B cell (primary cell): ENCODE measurements around the gene ZC3HAV1L. TPM values are rescaled to one million over a fixed set of nuclear protein-coding genes. Genes with fewer than 3 reads are reported as not detected.
A peak's percentile ranks its signal among the peaks of the same experiment; 100 is the strongest.

ENCODE experiments used
- ATAC-seq: fragments of 200-7000 bp; cut with Tn5 transposase; one replicate; pipeline ENCODE4 v1.10.0; 2021; ENCODE audit warnings: low read depth, mild to moderate bottlenecking, moderate number of reproducible peaks, moderate library complexity
- CTCF ChIA-PET: fragments of 350-600 bp; sonication (Branson Sonifier 250); formaldehyde crosslinking; loops from one replicate; lab custom pipeline; 2021; ENCODE audit warnings: antibody characterized with exemption, inconsistent platforms; lab: Charles Lee
- POLR2A ChIA-PET: fragments of 350-600 bp; sonication (Branson Sonifier 250); formaldehyde crosslinking; loops from one replicate; lab custom pipeline; 2021; ENCODE audit warnings: antibody characterized with exemption; lab: Charles Lee
- DNase-seq: peaks from one replicate; pipeline ENCODE4 v3.0.0; 2013
- H2AFZ ChIP-seq: 2 replicates; pipeline ENCODE4 v1.6.1; 2012; ENCODE audit warnings: mild to moderate bottlenecking, low read depth, low read length; ENCODE audit not compliant: insufficient read depth, poor library complexity, severe bottlenecking
- H3K27ac ChIP-seq, 2 donors: 1 replicate in 1 of 2; 2 replicates in 1 of 2; pipeline ENCODE4 v1.5.1; 2012 to 2013; ENCODE audit warnings: low read length in 2 of 2, mild to moderate bottlenecking in 2 of 2, moderate library complexity in 1 of 2
- H3K27me3 ChIP-seq, 4 experiments: fragments of 200-600 bp in 1 of 4; sonication (generic) in 1 of 4; replicated peaks in 1 of 4; 1 replicate in 2 of 4; 2 replicates in 2 of 4; pipeline versions ENCODE4 v1.6.1 to v1.7.0; 2013 to 2016; ENCODE audit warnings: low read length in 3 of 4, mild to moderate bottlenecking in 2 of 4, mixed read lengths in 1 of 4, moderate library complexity in 1 of 4; ENCODE audit not compliant: insufficient read depth in 4 of 4, control insufficient read depth in 3 of 4; ENCODE audit errors: control extremely low read depth in 1 of 4
- H3K36me3 ChIP-seq, 2 experiments: replicated peaks in 1 of 2; 1 replicate in 1 of 2; 2 replicates in 1 of 2; pipeline versions ENCODE4 v1.6.1 to v1.7.1; 2013; ENCODE audit warnings: low read length in 1 of 2; ENCODE audit not compliant: insufficient read depth in 2 of 2, control insufficient read depth in 1 of 2; ENCODE audit errors: control extremely low read depth in 1 of 2, extremely low read depth in 1 of 2
- H3K4me1 ChIP-seq, 2 donors: fragments of 200-600 bp in 1 of 2; sonication (generic) in 1 of 2; 1 replicate in 1 of 2; 2 replicates in 1 of 2; pipeline versions ENCODE4 v1.5.1 to v1.6.1; 2013 to 2017; ENCODE audit warnings: low read length in 2 of 2; ENCODE audit not compliant: control insufficient read depth in 2 of 2, insufficient read depth in 2 of 2
- H3K4me2 ChIP-seq: replicated peaks from 2 replicates; pipeline ENCODE3; 2012; ENCODE audit warnings: mild to moderate bottlenecking, low read depth, low read length; ENCODE audit not compliant: poor library complexity, severe bottlenecking
- H3K4me3 ChIP-seq, 5 experiments: fragments of 200-600 bp in 1 of 5; sonication (generic) in 1 of 5; 1 replicate in 3 of 5; 2 replicates in 2 of 5; pipeline versions ENCODE4 v1.5.1 to v1.7.0; 2011 to 2016; ENCODE audit warnings: low read length in 4 of 5, mild to moderate bottlenecking in 4 of 5, low read depth in 2 of 5, control low read depth in 1 of 5, moderate library complexity in 1 of 5; ENCODE audit not compliant: insufficient read depth in 1 of 5; ENCODE audit errors: control extremely low read depth in 1 of 5, extremely low read depth in 1 of 5
- H3K79me2 ChIP-seq: fragments of 200-600 bp; sonication (generic); one replicate; pipeline ENCODE4 v1.6.0; 2016; ENCODE audit warnings: low read length; ENCODE audit not compliant: control insufficient read depth, insufficient read depth
- H3K9ac ChIP-seq: fragments of 200-600 bp; sonication (generic); 2 replicates; pipeline ENCODE4 v1.6.1; 2017; ENCODE audit warnings: mild to moderate bottlenecking, low read length, moderate library complexity
- H3K9me3 ChIP-seq, 3 donors: one replicate each; pipeline versions ENCODE4 v1.6.1 to v1.7.1; 2013; ENCODE audit warnings: low read length in 2 of 3; ENCODE audit not compliant: control insufficient read depth in 2 of 3, insufficient read depth in 1 of 3; ENCODE audit errors: control extremely low read depth in 1 of 3
- H4K20me1 ChIP-seq: 2 replicates; pipeline ENCODE4 v1.6.0; 2012; ENCODE audit warnings: mild to moderate bottlenecking, low read length; ENCODE audit not compliant: insufficient read depth, control insufficient read depth, poor library complexity, severe bottlenecking
- H3K27ac Mint-ChIP-seq: one replicate; pipeline ENCODE4 v1.8.0; 2021; ENCODE audit warnings: mixed read lengths
- H3K27me3 Mint-ChIP-seq: one replicate; pipeline ENCODE4 v1.8.0; 2021; ENCODE audit warnings: mixed read lengths
- H3K4me1 Mint-ChIP-seq: one replicate; pipeline ENCODE4 v1.8.0; 2021; ENCODE audit warnings: mixed read lengths
- H3K4me3 Mint-ChIP-seq: one replicate; pipeline ENCODE4 v1.8.0; 2021; ENCODE audit warnings: mixed read lengths
- H3K9me3 Mint-ChIP-seq: one replicate; pipeline ENCODE4 v1.8.0; 2022; ENCODE audit warnings: mixed read lengths; ENCODE audit not compliant: insufficient read depth
- CTCF ChIP-seq: fragments of 200-600 bp; IDR thresholded peaks from one replicate; pipeline ENCODE4 v1.8.0; 2022; ENCODE audit warnings: antibody characterized with exemption, mild to moderate bottlenecking
- EZH2 ChIP-seq: IDR thresholded peaks from 2 replicates; pipeline ENCODE4 v1.6.1; 2012; ENCODE audit warnings: borderline replicate concordance, low read depth, mild to moderate bottlenecking, moderate library complexity, low read length; ENCODE audit not compliant: insufficient read depth, poor library complexity, severe bottlenecking
- WGBS: methylation state at CpG from one replicate; pipeline ENCODE4 v1.1.5; 2013; ENCODE audit warnings: missing lambda C conversion rate; ENCODE audit not compliant: insufficient coverage; 5-methylcytosine and 5-hydroxymethylcytosine counted together
- intact Hi-C: fragments of 100-400 bp; cut with micrococcal nuclease; formaldehyde crosslinking; loops from one replicate; pipeline ENCODE4 v1.10.0; 2022
- polyA plus RNA-seq: library from polyadenylated mRNA; depleted of rRNA; stranded (reverse); fragments of >200 nt; gene quantifications from 2 replicates; pipeline ENCODE4 v1.2.3, GENCODE V29; 2012
- total RNA-seq, 2 donors: library from RNA; stranded (reverse); fragments of 120-200 nt in 1 of 2; gene quantifications; 1 replicate in 1 of 2; 2 replicates in 1 of 2; pipeline versions ENCODE4 v1.2.3 to v1.2.4, GENCODE V29; 2013 to 2022

Gene ZC3HAV1L
- total and polyA plus RNA-seq, 2 donors (not counting 1 experiment from before 2014, with no cell fraction given), result 0.82 to 1.8 TPM

GRCh38 chr7:139061416-139061815 is 25.6 kb upstream of the ZC3HAV1L start:
- POLR2A ChIA-PET, result no interaction called here
- Histone ChIP-seq H3K79me2 (peaks cover 44% of the 10 kb centered on the region), H3K4me2 (no peak overlapping the region), H3K36me3 (peaks cover 12 to 89% of the 10 kb centered on the region in 2 experiments), H3K9ac (no peak overlapping the region), H3K27me3 (no peaks in the 10 kb centered on the region), H3K4me1 (no peaks in the 10 kb centered on the region), H2AFZ (no peak overlapping the region), H3K27ac (no peak overlapping the region), H3K9me3 (no peaks in the 10 kb centered on the region), H4K20me1 (peaks cover 46% of the 10 kb centered on the region), H3K4me3 (no peak overlapping the region)
- no peak for ATAC-seq
- intact Hi-C loops, result no loop called here
- Mint-ChIP-seq H3K4me3 (no peak overlapping the region), H3K4me1 (peaks cover 4% of the 10 kb centered on the region), H3K27ac (no peak overlapping the region), H3K9me3 (no peaks in the 10 kb centered on the region), H3K27me3 (no peaks in the 10 kb centered on the region)
- CTCF ChIA-PET, result interaction anchor here (1.5 to 2.7 kb wide), 2 partner anchors 14 to 44 kb away, joined by 4 to 18 read pairs; no protein-coding TSS in a partner anchor
- WGBS, result 100% methylated on average over 2 of the region's 5 CpGs
- DNase-seq, result no peak
- TF ChIP-seq EZH2, result no peak
- no peak for TF ChIP-seq CTCF

- 94% methylated on average over 4 of the region's 5 CpGs for WGBS
- H4K20me1 ChIP-seq, result peaks cover 41% of the 10 kb centered on the region
- Mint-ChIP-seq H3K4me3 (no peak overlapping the region), H3K9me3 (no peaks in the 10 kb centered on the region), H3K4me1 (peaks cover 4% of the 10 kb centered on the region), H3K27me3 (no peaks in the 10 kb centered on the region), H3K27ac (peak overlapping the region; percentile 20)
- ATAC-seq, result no peak
- no peak overlapping the region for H2AFZ ChIP-seq
- H3K9ac ChIP-seq, result no peak overlapping the region
- H3K9me3 ChIP-seq, result no peaks in the 10 kb centered on the region
- POLR2A ChIA-PET, result no interaction called here
- no peak for DNase-seq
- H3K36me3 ChIP-seq, result peaks cover 10 to 86% of the 10 kb centered on the region in 2 experiments
- CTCF ChIA-PET, result interaction anchor here (1.2 to 2.7 kb wide), 5 partner anchors 10 to 44 kb away, joined by 3 to 18 read pairs (median 4); no protein-coding TSS in a partner anchor
- no peaks in the 10 kb centered on the region for H3K4me1 ChIP-seq
- H3K79me2 ChIP-seq, result peaks cover 37% of the 10 kb centered on the region
- TF ChIP-seq CTCF (no peak), EZH2 (no peak)
- no peak overlapping the region for H3K27ac ChIP-seq
- no peaks in the 10 kb centered on the region for H3K27me3 ChIP-seq
- intact Hi-C loops, result no loop called here
- no peak overlapping the region for H3K4me2 ChIP-seq
- H3K4me3 ChIP-seq, result no peak overlapping the region
These were observed 24.9 kb upstream of the ZC3HAV1L start for GRCh38 chr7:139060695-139061237.
